HepG2 (cell line): ENCODE results near the gene SPOP. TPM values are rescaled to one million over a fixed set of nuclear protein-coding genes. Genes with fewer than 3 reads are reported as not detected.
A peak's percentile ranks its signal among the peaks of the same experiment; 100 is the strongest.

Experiments
- AKAP8 ChIP-seq: sonication (generic); formaldehyde crosslinking; IDR thresholded peaks from 2 replicates; pipeline ENCODE4 v1.5.1; 2020; ENCODE audit warnings: mild to moderate bottlenecking, missing genetic modification reagents
- BORCS8-MEF2B ChIP-seq: sonication (generic); formaldehyde crosslinking; IDR thresholded peaks from 2 replicates; pipeline ENCODE4 v1.8.0; 2022; ENCODE audit warnings: mild to moderate bottlenecking, missing genetic modification reagents
- CCAR2 ChIP-seq: fragments of 200-400 bp; formaldehyde crosslinking; optimal IDR thresholded peaks from 2 replicates; pipeline ENCODE3; 2018; ENCODE audit warnings: low read depth, mild to moderate bottlenecking, low read length, moderate library complexity
- FUBP1 ChIP-seq: sonication (generic); formaldehyde crosslinking; IDR thresholded peaks from 2 replicates; pipeline ENCODE4 v1.5.1; 2020; ENCODE audit warnings: missing genetic modification reagents, mild to moderate bottlenecking, borderline replicate concordance
- GABPB1 ChIP-seq: IDR thresholded peaks from 2 replicates; pipeline ENCODE4 v1.6.1; 2016; ENCODE audit warnings: mild to moderate bottlenecking, missing genetic modification reagents, moderate library complexity, missing compliant biosample characterization
- GPBP1L1 ChIP-seq: sonication (generic); formaldehyde crosslinking; IDR thresholded peaks from 2 replicates; pipeline ENCODE4 v1.5.0; 2020; ENCODE audit warnings: mild to moderate bottlenecking, missing genetic modification reagents
- KLF12 ChIP-seq: sonication (generic); formaldehyde crosslinking; IDR thresholded peaks from 2 replicates; pipeline ENCODE4 v1.4.0; 2020; ENCODE audit warnings: missing genetic modification reagents, borderline replicate concordance
- RFXANK ChIP-seq: IDR thresholded peaks from 2 replicates; pipeline ENCODE4 v1.6.1; 2016
- SIN3A ChIP-seq: IDR thresholded peaks from 2 replicates; pipeline ENCODE4 v1.6.1; 2011; ENCODE audit warnings: low read depth, mild to moderate bottlenecking, control low read depth, low read length, borderline replicate concordance
- ZNF839 ChIP-seq: sonication (generic); formaldehyde crosslinking; IDR thresholded peaks from 2 replicates; pipeline ENCODE4 v1.4.0; 2020; ENCODE audit warnings: missing genetic modification reagents, mild to moderate bottlenecking, borderline replicate concordance
- polyA plus RNA-seq, 8 experiments: library from polyadenylated mRNA; depleted of rRNA in 3 of 8; stranded (reverse) in 7 of 8; unstranded in 1 of 8; fragments of >200 nt; fragmentation: Illumina TruSeq in 4 of 8; extraction: Trizol in 4 of 8; gene quantifications; 2 replicates each; pipeline versions ENCODE4 v1.2.1 to v1.2.3, GENCODE V29; 2011 to 2016; ENCODE audit warnings: low read depth in 4 of 8, missing spikeins in 1 of 8, mixed read lengths in 1 of 8; ENCODE audit not compliant: insufficient read depth in 1 of 8
- total RNA-seq, 5 experiments: library from RNA; depleted of rRNA; stranded (reverse); fragments of >200 nt; fragmentation: Illumina TruSeq; extraction: Trizol; gene quantifications; 2 replicates each; pipeline ENCODE4 v1.2.3, GENCODE V29; 2016; ENCODE audit warnings: low read depth in 1 of 5
- TF ChIP-seq, protein P1 (sequence below): sonication (generic); formaldehyde crosslinking; IDR thresholded peaks from 2 replicates; pipeline ENCODE4 v1.8.0; 2022; ENCODE audit warnings: mild to moderate bottlenecking, missing genetic modification reagents, moderate library complexity
- TF ChIP-seq, protein P2 (sequence below): sonication (generic); formaldehyde crosslinking; IDR thresholded peaks from 2 replicates; pipeline ENCODE4 v1.5.1; 2020; ENCODE audit warnings: missing genetic modification reagents, mild to moderate bottlenecking, borderline replicate concordance
- TF ChIP-seq, protein P3 (sequence below): sonication (generic); formaldehyde crosslinking; IDR thresholded peaks from 2 replicates; pipeline ENCODE4 v1.4.0; 2020; ENCODE audit warnings: missing genetic modification reagents

The SPOP gene
- total and polyA plus RNA-seq, 2 of the 13 experiments (the other 11 are each of a cell fraction or from before 2014, with no cell fraction given) = 52.8 to 60.8 TPM

DNA sequence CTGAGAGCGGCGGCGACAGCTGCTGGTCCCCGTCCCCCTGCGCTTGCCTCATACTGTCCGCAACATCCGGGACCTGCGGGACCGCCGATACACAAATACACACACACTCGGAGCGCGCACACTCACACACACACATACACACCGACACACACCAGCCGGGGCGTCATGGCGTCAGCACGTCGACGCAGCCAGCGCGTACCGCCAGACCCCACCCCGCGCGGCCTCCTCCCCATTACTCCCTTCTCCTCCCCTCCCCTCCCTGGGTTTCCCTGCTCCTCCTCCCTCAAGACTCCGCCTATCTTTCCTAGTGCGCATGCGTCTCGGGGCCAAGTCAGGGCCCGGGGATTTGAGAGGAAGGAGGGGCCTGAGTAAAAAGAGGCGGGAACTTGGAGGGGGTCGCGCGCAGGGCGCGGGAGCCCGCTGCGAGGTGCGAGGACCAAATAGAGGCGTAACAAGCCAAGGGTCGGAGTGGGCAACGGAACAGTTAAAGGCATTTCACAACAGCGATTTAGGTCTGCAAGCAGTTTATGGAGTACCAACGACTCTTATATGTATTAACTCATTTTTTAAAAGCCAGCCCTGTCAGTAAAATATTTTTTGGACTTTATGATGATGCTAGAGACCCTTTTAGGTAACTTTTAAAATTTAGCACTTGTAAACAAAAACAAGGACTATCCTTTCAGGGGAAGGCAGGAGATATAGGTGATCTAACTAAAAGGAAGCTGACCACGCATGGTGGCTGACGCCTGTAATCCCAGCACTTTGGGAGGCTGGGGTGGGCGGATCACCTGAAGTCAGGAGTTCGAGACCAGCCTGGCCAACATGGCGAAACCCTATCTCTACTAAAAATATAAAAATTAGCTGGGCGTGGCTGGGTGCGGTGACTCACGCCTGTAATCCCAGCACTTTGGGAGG, at the start of gene SPOP (continued):
- 0 out of 2 replicates have a peak, but pooled peaks have one; percentile 32 for TF ChIP-seq AKAP8
- peak; percentile 100 for TF ChIP-seq BORCS8-MEF2B (CRISPR knock-in tag)
- peak; percentile 88 for TF ChIP-seq GABPB1 (CRISPR knock-in tag)
- TF ChIP-seq RFXANK (CRISPR knock-in tag) = peak; percentile 91; the same call in 1 of the 2 replicates
- no peak for TF ChIP-seq GPBP1L1 (CRISPR knock-in tag)
- TF ChIP-seq ZNF839 (CRISPR knock-in tag) = no peak
- TF ChIP-seq SIN3A = peak; percentile 80; the same call in 1 of the 2 replicates
- TF ChIP-seq CCAR2 = no peak
- TF ChIP-seq, protein P1, sequence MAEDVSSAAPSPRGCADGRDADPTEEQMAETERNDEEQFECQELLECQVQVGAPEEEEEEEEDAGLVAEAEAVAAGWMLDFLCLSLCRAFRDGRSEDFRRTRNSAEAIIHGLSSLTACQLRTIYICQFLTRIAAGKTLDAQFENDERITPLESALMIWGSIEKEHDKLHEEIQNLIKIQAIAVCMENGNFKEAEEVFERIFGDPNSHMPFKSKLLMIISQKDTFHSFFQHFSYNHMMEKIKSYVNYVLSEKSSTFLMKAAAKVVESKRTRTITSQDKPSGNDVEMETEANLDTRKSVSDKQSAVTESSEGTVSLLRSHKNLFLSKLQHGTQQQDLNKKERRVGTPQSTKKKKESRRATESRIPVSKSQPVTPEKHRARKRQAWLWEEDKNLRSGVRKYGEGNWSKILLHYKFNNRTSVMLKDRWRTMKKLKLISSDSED = no peak
- TF ChIP-seq, protein P2, sequence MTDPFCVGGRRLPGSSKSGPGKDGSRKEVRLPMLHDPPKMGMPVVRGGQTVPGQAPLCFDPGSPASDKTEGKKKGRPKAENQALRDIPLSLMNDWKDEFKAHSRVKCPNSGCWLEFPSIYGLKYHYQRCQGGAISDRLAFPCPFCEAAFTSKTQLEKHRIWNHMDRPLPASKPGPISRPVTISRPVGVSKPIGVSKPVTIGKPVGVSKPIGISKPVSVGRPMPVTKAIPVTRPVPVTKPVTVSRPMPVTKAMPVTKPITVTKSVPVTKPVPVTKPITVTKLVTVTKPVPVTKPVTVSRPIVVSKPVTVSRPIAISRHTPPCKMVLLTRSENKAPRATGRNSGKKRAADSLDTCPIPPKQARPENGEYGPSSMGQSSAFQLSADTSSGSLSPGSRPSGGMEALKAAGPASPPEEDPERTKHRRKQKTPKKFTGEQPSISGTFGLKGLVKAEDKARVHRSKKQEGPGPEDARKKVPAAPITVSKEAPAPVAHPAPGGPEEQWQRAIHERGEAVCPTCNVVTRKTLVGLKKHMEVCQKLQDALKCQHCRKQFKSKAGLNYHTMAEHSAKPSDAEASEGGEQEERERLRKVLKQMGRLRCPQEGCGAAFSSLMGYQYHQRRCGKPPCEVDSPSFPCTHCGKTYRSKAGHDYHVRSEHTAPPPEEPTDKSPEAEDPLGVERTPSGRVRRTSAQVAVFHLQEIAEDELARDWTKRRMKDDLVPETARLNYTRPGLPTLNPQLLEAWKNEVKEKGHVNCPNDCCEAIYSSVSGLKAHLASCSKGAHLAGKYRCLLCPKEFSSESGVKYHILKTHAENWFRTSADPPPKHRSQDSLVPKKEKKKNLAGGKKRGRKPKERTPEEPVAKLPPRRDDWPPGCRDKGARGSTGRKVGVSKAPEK = peak; percentile 86; the same call in 1 of the 2 replicates
- TF ChIP-seq FUBP1 = peak; percentile 95
- TF ChIP-seq, protein P3, sequence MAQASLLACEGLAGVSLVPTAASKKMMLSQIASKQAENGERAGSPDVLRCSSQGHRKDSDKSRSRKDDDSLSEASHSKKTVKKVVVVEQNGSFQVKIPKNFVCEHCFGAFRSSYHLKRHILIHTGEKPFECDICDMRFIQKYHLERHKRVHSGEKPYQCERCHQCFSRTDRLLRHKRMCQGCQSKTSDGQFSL = peak; percentile 95; the same call in 1 of the 2 replicates
- peak; percentile 88 for TF ChIP-seq KLF12 (CRISPR knock-in tag)
